GM18511 (cell line): Measurements from ENCODE around the gene SDCCAG8.
A peak's percentile ranks its signal among the peaks of the same experiment; 100 is the strongest.

ENCODE experiments used
- ATAC-seq: cut with Tn5 transposase; IDR thresholded peaks from one replicate; pipeline ENCODE4 v1.9.1; 2021; ENCODE audit warnings: mild to moderate bottlenecking, moderate library complexity; ENCODE audit not compliant: unreplicated experiment

SDCCAG8 gene

GRCh38 chr1:243254233-243254926 is 1.5 kb upstream of the SDCCAG8 start:
- peak; percentile 31 for ATAC-seq

GRCh38 chr1:243254927-243255790 is 682 bp upstream of the SDCCAG8 start, which contains the start of gene CEP170:
CEP170 (minus strand) TSS chr1:243255281; CDS start chr1:243225280, 30,001 bp downstream.
- peak; percentile 62 for ATAC-seq

GRCh38 chr1:243256590-243256989 is 749 bp downstream of the SDCCAG8 start:
- no peak for ATAC-seq

GRCh38 chr1:243257189-243257588 is 1.3 kb downstream of the SDCCAG8 start:
- ATAC-seq: no peak

- no peak for ATAC-seq
Observed at GRCh38 chr1:243258731-243259130, 2.9 kb downstream of the SDCCAG8 start.

GRCh38 chr1:243260221-243260880 is 4.5 kb downstream of the SDCCAG8 start:
- ATAC-seq: no peak

GRCh38 chr1:243261390-243261789 is 5.5 kb downstream of the SDCCAG8 start:
- no peak for ATAC-seq

GRCh38 chr1:243264717-243265116 is 8.9 kb downstream of the SDCCAG8 start:
- ATAC-seq: no peak

GRCh38 chr1:243266231-243266630 is 10.4 kb downstream of the SDCCAG8 start:
- ATAC-seq: no peak

- no peak for ATAC-seq
Observed at GRCh38 chr1:243267471-243267880, 11.6 kb downstream of the SDCCAG8 start.

GRCh38 chr1:243267914-243268653 is 12.2 kb downstream of the SDCCAG8 start:
- ATAC-seq: no peak

GRCh38 chr1:243268751-243269460 is 13.1 kb downstream of the SDCCAG8 start:
- peak; percentile 29 for ATAC-seq

- ATAC-seq: peak; percentile 67
Observed at GRCh38 chr1:243269461-243269801, 13.6 kb downstream of the SDCCAG8 start.

GRCh38 chr1:243270097-243270864 is 14.4 kb downstream of the SDCCAG8 start:
- no peak for ATAC-seq

- ATAC-seq: no peak
Observed at GRCh38 chr1:243271996-243272395, 16.2 kb downstream of the SDCCAG8 start.

GRCh38 chr1:243272401-243272800 is 16.6 kb downstream of the SDCCAG8 start:
- ATAC-seq: no peak

GRCh38 chr1:243273506-243273905 is 17.7 kb downstream of the SDCCAG8 start:
- ATAC-seq: no peak

GRCh38 chr1:243273945-243274344 is 18.1 kb downstream of the SDCCAG8 start:
- no peak for ATAC-seq

GRCh38 chr1:243275316-243275715 is 19.5 kb downstream of the SDCCAG8 start:
- no peak for ATAC-seq
